Ovary (tissue), 9 donors: ENCODE results near the gene MACO1. TPM values are rescaled to one million over a fixed set of nuclear protein-coding genes. Genes with fewer than 3 reads are reported as not detected.
"Not testable (repeated sequence)": the region's sequence is repeated elsewhere in the genome, so short reads cannot be mapped to it uniquely, and the experiment has no call there.

Experiments used
- DNase-seq, 5 donors: peaks; one replicate each; pipeline ENCODE4 v3.0.0-alpha.2; 2019 to 2020
- H3K27ac ChIP-seq, 2 donors: fragments of 200-600 bp; one replicate each; pipeline versions ENCODE4 v1.5.1 to v1.8.0; 2019 to 2022
- H3K27me3 ChIP-seq: fragments of 200-600 bp; one replicate; pipeline ENCODE4 v1.8.0; 2022
- H3K36me3 ChIP-seq: fragments of 200-600 bp; sonication (generic); one replicate; pipeline ENCODE4 v1.5.1; 2019
- H3K4me1 ChIP-seq: one replicate; pipeline ENCODE4 v1.8.1; 2013; ENCODE audit warnings: mild to moderate bottlenecking, moderate library complexity; ENCODE audit not compliant: insufficient read depth
- H3K4me3 ChIP-seq: fragments of 200-600 bp; sonication (generic); one replicate; pipeline ENCODE4 v1.5.1; 2017
- H3K9me3 ChIP-seq, 2 donors: fragments of 200-600 bp in 1 of 2; sonication (generic) in 1 of 2; one replicate each; pipeline versions ENCODE4 v1.5.1 to v1.8.1; 2013 to 2019; ENCODE audit warnings: mild to moderate bottlenecking in 1 of 2, moderate library complexity in 1 of 2
- CTCF ChIP-seq, 3 donors: fragments of 450-650 bp in 2 of 3; fragments of 200-600 bp in 1 of 3; IDR thresholded peaks; one replicate each; pipeline versions ENCODE4 v1.5.1 to v1.8.0; 2016 to 2022; ENCODE audit warnings: antibody characterized with exemption in 3 of 3, mild to moderate bottlenecking in 1 of 3
- EP300 ChIP-seq: sonication (generic); formaldehyde crosslinking; IDR thresholded peaks from one replicate; pipeline ENCODE4 v1.6.1; 2017; ENCODE audit warnings: antibody characterized with exemption
- POLR2A ChIP-seq: fragments of 450-650 bp; IDR thresholded peaks from one replicate; pipeline ENCODE4 v1.6.1; 2017; ENCODE audit warnings: antibody characterized with exemption, mild to moderate bottlenecking, moderate library complexity
- WGBS, 3 donors: extraction: QIAGEN DNeasy Blood & Tissue Kit in 1 of 3; methylation state at CpG; one replicate each; pipeline versions ENCODE4 v1.1.5 to v1.1.7; 2013 to 2017; 5-methylcytosine and 5-hydroxymethylcytosine counted together
- intact Hi-C, 4 donors: fragments of 100-400 bp; cut with DNase I; formaldehyde crosslinking; loops; one replicate each; pipeline versions ENCODE4 v1.11.0 to v1.15.1; 2022 to 2023
- polyA plus RNA-seq, 2 donors: library from polyadenylated mRNA; stranded (reverse); fragments of 200-250 nt in 1 of 2; fragments of 350-450 nt in 1 of 2; fragmentation: Illumina TruSeq in 1 of 2; extraction: RNeasy Lipid Tissue Mini Kit (QIAGEN cat#74804) in 1 of 2; gene quantifications; one replicate each; pipeline ENCODE4 v1.2.3, GENCODE V29; 2013 to 2014
- total RNA-seq, 7 donors: library from RNA; depleted of rRNA in 2 of 7; stranded (reverse); fragments of >200 nt in 2 of 7; fragmentation: NEBNext Ultra II Directional in 3 of 7; extraction: Animal tissue kit (Norgen Biotek cat#: 25700) in 3 of 7; gene quantifications; one replicate each; pipeline versions ENCODE4 v1.1.0 to v1.2.4, GENCODE V29; 2016 to 2023
- donor health status: DM: no; HTN: no; CAD: no; lungs with moderate emphysema.
- donor health status: DM: no; HTN: no; CAD: no.
- donor health status: Bipolar disorder and iron deficiency.
- donor health status: DM: yes; HTN: yes; CAD: no.
- donor health status: DM: no; HTN: no; CAD: no.
- donor health status: DM: yes; HTN: yes; CAD: no.

MACO1 gene
- total and polyA plus RNA-seq, 9 donors = 14.1 to 30.4 (median 23.4) TPM

- H3K4me3 ChIP-seq = no peak overlapping the region
- DNase-seq = no peak
- H3K36me3 ChIP-seq = no peaks in the 10 kb centered on the region
- intact Hi-C loops = no loop called here
- 85 to 88% (median 87%) methylated on average over 4 of the region's 4 CpGs for WGBS, 3 donors
- TF ChIP-seq POLR2A (no peak), EP300 (no peak), CTCF (IDR thresholded peaks at IDR 0.05) (no peak)
- H3K27ac ChIP-seq = no peak overlapping the region
- H3K4me1 ChIP-seq = no peaks in the 10 kb centered on the region
- H3K27me3 ChIP-seq = no peaks in the 10 kb centered on the region
- H3K9me3 ChIP-seq = no peaks in the 10 kb centered on the region
Measured at GRCh38 chr1:25443030-25443699, 12.5 kb downstream of the MACO1 start.

- H3K9me3 ChIP-seq, intact Hi-C loops, H3K4me1 ChIP-seq, H3K4me3 ChIP-seq, H3K36me3 ChIP-seq, H3K27me3 ChIP-seq, DNase-seq, H3K27ac ChIP-seq: not testable (repeated sequence)
- 93 to 96% (median 94%) methylated on average over 5 of the region's 5 CpGs for WGBS, 3 donors
Measured at GRCh38 chr1:25444604-25445003, 13.9 kb downstream of the MACO1 start.

- Histone ChIP-seq H3K9me3 (no peaks in the 10 kb centered on the region), H3K27me3 (no peaks in the 10 kb centered on the region), H3K36me3 (no peaks in the 10 kb centered on the region), H3K27ac (no peak overlapping the region), H3K4me3 (no peak overlapping the region), H3K4me1 (no peaks in the 10 kb centered on the region)
- DNase-seq = no peak
- TF ChIP-seq CTCF (IDR thresholded peaks at IDR 0.05) (no peak), EP300 (no peak), POLR2A (no peak)
- 52 to 70% (median 52%) methylated on average over 2 of the region's 2 CpGs for WGBS, 3 donors
- intact Hi-C loops = no loop called here
Measured at GRCh38 chr1:25445993-25446538, 15.4 kb downstream of the MACO1 start.

- Histone ChIP-seq H3K27ac (no peak overlapping the region), H3K9me3 (no peaks in the 10 kb centered on the region), H3K4me3 (no peak overlapping the region), H3K36me3 (no peaks in the 10 kb centered on the region), H3K27me3 (no peaks in the 10 kb centered on the region), H3K4me1 (no peaks in the 10 kb centered on the region)
- no peak for DNase-seq
- TF ChIP-seq CTCF (IDR thresholded peaks at IDR 0.05) (no peak), EP300 (no peak), POLR2A (no peak)
- intact Hi-C loops = no loop called here
Measured at GRCh38 chr1:25447547-25447946, 16.9 kb downstream of the MACO1 start.

- 90 to 96% (median 93%) methylated on average over 2 of the region's 2 CpGs for WGBS, 3 donors
- no peak overlapping the region for H3K4me3 ChIP-seq
- H3K27ac ChIP-seq = no peak overlapping the region
- no peaks in the 10 kb centered on the region for H3K27me3 ChIP-seq
- no peaks in the 10 kb centered on the region for H3K4me1 ChIP-seq
- no peaks in the 10 kb centered on the region for H3K36me3 ChIP-seq
- no peaks in the 10 kb centered on the region for H3K9me3 ChIP-seq
- DNase-seq = no peak
- intact Hi-C loops = no loop called here
- no peak for TF ChIP-seq EP300
- TF ChIP-seq POLR2A = no peak
- no peak for TF ChIP-seq CTCF (IDR thresholded peaks at IDR 0.05)
Measured at GRCh38 chr1:25450891-25451290, 20.2 kb downstream of the MACO1 start.
